MM.1S (cell line): ENCODE data around the gene SAP30BP.

ENCODE experiments used
- DNase-seq: peaks from one replicate; pipeline ENCODE4 v3.0.0-alpha.2; 2015
- H2AFZ ChIP-seq: fragments of 300-600 bp; sonication (generic); 2 replicates; pipeline ENCODE4 v1.6.0; 2016; ENCODE audit warnings: antibody characterized with exemption, low read length
- H3F3A ChIP-seq: fragments of 300-600 bp; sonication (generic); 2 replicates; pipeline ENCODE4 v1.6.1; 2016; ENCODE audit warnings: mild to moderate bottlenecking, antibody characterized with exemption, low read length, moderate library complexity, mixed read lengths; ENCODE audit not compliant: insufficient read depth
- H3K27ac ChIP-seq: fragments of 300-600 bp; sonication (generic); 2 replicates; pipeline ENCODE4 v1.5.1; 2016; ENCODE audit warnings: mild to moderate bottlenecking, low read length
- H3K27me3 ChIP-seq: fragments of 300-600 bp; sonication (generic); replicated peaks from 2 replicates; pipeline ENCODE4 v1.6.0; 2016; ENCODE audit warnings: low read length; ENCODE audit not compliant: insufficient read depth
- H3K36me3 ChIP-seq: fragments of 300-600 bp; sonication (generic); replicated peaks from 2 replicates; pipeline ENCODE4 v1.6.1; 2016; ENCODE audit warnings: mild to moderate bottlenecking, low read length, mixed read lengths; ENCODE audit not compliant: insufficient read depth
- H3K4me1 ChIP-seq: fragments of 300-600 bp; sonication (generic); 2 replicates; pipeline ENCODE4 v1.6.1; 2016; ENCODE audit warnings: low read length, mixed read lengths
- H3K4me2 ChIP-seq: fragments of 300-600 bp; sonication (generic); 2 replicates; pipeline ENCODE4 v1.6.0; 2016; ENCODE audit warnings: low read depth, low read length
- H3K4me3 ChIP-seq: fragments of 300-600 bp; sonication (generic); 2 replicates; pipeline ENCODE4 v1.5.1; 2016; ENCODE audit warnings: low read length, mixed read lengths
- H3K79me2 ChIP-seq: fragments of 300-600 bp; sonication (generic); 2 replicates; pipeline ENCODE4 v1.6.1; 2016; ENCODE audit warnings: mixed run types, low read length, mixed read lengths
- H3K9ac ChIP-seq: fragments of 300-600 bp; sonication (generic); 2 replicates; pipeline ENCODE4 v1.6.1; 2016; ENCODE audit warnings: low read length, mixed read lengths
- H3K9me2 ChIP-seq: fragments of 300-600 bp; sonication (generic); replicated peaks from 2 replicates; pipeline ENCODE4 v1.6.1; 2016; ENCODE audit warnings: mild to moderate bottlenecking, low read length, mixed read lengths; ENCODE audit not compliant: insufficient read depth
- H3K9me3 ChIP-seq: fragments of 300-600 bp; sonication (generic); replicated peaks from 2 replicates; pipeline ENCODE4 v1.6.1; 2016; ENCODE audit warnings: mild to moderate bottlenecking, low read length, mixed read lengths; ENCODE audit not compliant: insufficient read depth
- H4K20me1 ChIP-seq: fragments of 300-600 bp; sonication (generic); 2 replicates; pipeline ENCODE4 v1.6.1; 2016; ENCODE audit warnings: mild to moderate bottlenecking, low read length, moderate library complexity, mixed read lengths; ENCODE audit not compliant: insufficient read depth
- EZH2 ChIP-seq: fragments of 300-600 bp; sonication (generic); optimal IDR thresholded peaks from 2 replicates; pipeline ENCODE3; 2017; ENCODE audit warnings: low read depth, mild to moderate bottlenecking, antibody characterized with exemption, low read length, mixed read lengths
- EZH2phosphoT487 ChIP-seq: fragments of 300-600 bp; sonication (generic); IDR thresholded peaks from 2 replicates; pipeline ENCODE4 v1.6.1; 2018; ENCODE audit warnings: antibody characterized with exemption, low read length
- TF ChIP-seq, protein P1 (sequence below): fragments of 300-600 bp; sonication (generic); IDR thresholded peaks from 2 replicates; pipeline ENCODE4 v1.5.1; 2016; ENCODE audit warnings: antibody characterized with exemption, low read length, mixed read lengths

The SAP30BP gene

GRCh38 chr17:75662511-75662910 is 4.6 kb upstream of the SAP30BP start:
- Histone ChIP-seq H3F3A (peaks cover 17% of the 10 kb centered on the region; the same call in 1 of the 2 replicates), H4K20me1 (no peaks in the 10 kb centered on the region), H3K4me1 (peaks cover 22% of the 10 kb centered on the region), H3K27me3 (no peaks in the 10 kb centered on the region), H3K9me2 (no peaks in the 10 kb centered on the region), H3K36me3 (no peaks in the 10 kb centered on the region), H3K27ac (no peak overlapping the region), H3K79me2 (peaks cover 20% of the 10 kb centered on the region), H3K4me3 (no peak overlapping the region), H2AFZ (no peak overlapping the region), H3K9me3 (no peaks in the 10 kb centered on the region), H3K4me2 (no peak overlapping the region), H3K9ac (no peak overlapping the region)
- TF ChIP-seq EZH2phosphoT487 (no peak), EZH2 (no peak)
- TF ChIP-seq, protein P1, sequence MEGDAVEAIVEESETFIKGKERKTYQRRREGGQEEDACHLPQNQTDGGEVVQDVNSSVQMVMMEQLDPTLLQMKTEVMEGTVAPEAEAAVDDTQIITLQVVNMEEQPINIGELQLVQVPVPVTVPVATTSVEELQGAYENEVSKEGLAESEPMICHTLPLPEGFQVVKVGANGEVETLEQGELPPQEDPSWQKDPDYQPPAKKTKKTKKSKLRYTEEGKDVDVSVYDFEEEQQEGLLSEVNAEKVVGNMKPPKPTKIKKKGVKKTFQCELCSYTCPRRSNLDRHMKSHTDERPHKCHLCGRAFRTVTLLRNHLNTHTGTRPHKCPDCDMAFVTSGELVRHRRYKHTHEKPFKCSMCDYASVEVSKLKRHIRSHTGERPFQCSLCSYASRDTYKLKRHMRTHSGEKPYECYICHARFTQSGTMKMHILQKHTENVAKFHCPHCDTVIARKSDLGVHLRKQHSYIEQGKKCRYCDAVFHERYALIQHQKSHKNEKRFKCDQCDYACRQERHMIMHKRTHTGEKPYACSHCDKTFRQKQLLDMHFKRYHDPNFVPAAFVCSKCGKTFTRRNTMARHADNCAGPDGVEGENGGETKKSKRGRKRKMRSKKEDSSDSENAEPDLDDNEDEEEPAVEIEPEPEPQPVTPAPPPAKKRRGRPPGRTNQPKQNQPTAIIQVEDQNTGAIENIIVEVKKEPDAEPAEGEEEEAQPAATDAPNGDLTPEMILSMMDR: no peak
- DNase-seq: no peak

- peak; percentile 72 for DNase-seq
- Histone ChIP-seq H3K79me2 (peaks cover 36% of the 10 kb centered on the region), H3F3A (peaks cover 17% of the 10 kb centered on the region; the same call in 1 of the 2 replicates), H3K27me3 (no peaks in the 10 kb centered on the region), H3K4me2 (peak overlapping the region; percentile 44), H3K4me3 (peak overlapping the region; percentile 2; the same call in 1 of the 2 replicates), H3K9me3 (no peaks in the 10 kb centered on the region), H3K27ac (peak overlapping the region; percentile 88), H2AFZ (no peak overlapping the region), H3K36me3 (no peaks in the 10 kb centered on the region), H3K9ac (peak overlapping the region; percentile 29; the same call in 1 of the 2 replicates), H4K20me1 (no peaks in the 10 kb centered on the region), H3K4me1 (peaks cover 29% of the 10 kb centered on the region), H3K9me2 (no peaks in the 10 kb centered on the region)
- TF ChIP-seq, protein P1: no peak
- TF ChIP-seq EZH2phosphoT487: no peak
- no peak for TF ChIP-seq EZH2
These were observed 3.0 kb upstream of the SAP30BP start for GRCh38 chr17:75664099-75664549.

GRCh38 chr17:75665981-75666380 is 1.2 kb upstream of the SAP30BP start:
- peaks cover 4% of the 10 kb centered on the region for H3K36me3 ChIP-seq

More at GRCh38 chr17:75665981-75666380, 1.2 kb upstream of the SAP30BP start:
- Histone ChIP-seq H3K79me2 (peaks cover 55% of the 10 kb centered on the region), H3K4me1 (peaks cover 29% of the 10 kb centered on the region), H3K9ac (no peak overlapping the region), H4K20me1 (no peaks in the 10 kb centered on the region), H3K27me3 (no peaks in the 10 kb centered on the region), H3K9me2 (no peaks in the 10 kb centered on the region), H3F3A (peaks cover 17% of the 10 kb centered on the region; the same call in 1 of the 2 replicates), H3K4me3 (peak overlapping the region; percentile 88), H3K4me2 (peak overlapping the region; percentile 69), H3K9me3 (no peaks in the 10 kb centered on the region), H2AFZ (no peak overlapping the region), H3K27ac (no peak overlapping the region)
- TF ChIP-seq, protein P1: no peak
- TF ChIP-seq EZH2phosphoT487 (no peak), EZH2 (no peak)
- no peak for DNase-seq
